Endometrial microvascular endothelial cells (primary cell): Measurements from ENCODE around the gene PFKL. TPM values are rescaled to one million over a fixed set of nuclear protein-coding genes. Genes with fewer than 3 reads are reported as not detected.

Experiments
- in situ Hi-C: cut with HindIII; loops from 2 replicates; pipeline ENCODE4 v1.10.0; 2017; ENCODE audit warnings: low sequenced_read_pairs, low pct_unique_long_range_greater_than_20kb; ENCODE audit errors: inconsistent ontology term
- total RNA-seq: library from RNA; depleted of rRNA; stranded (reverse); fragments of >200 nt; gene quantifications from one replicate; pipeline ENCODE4 v1.2.3, GENCODE V29; 2015; ENCODE audit errors: inconsistent ontology term

The PFKL gene
- total RNA-seq, 1 donor from 2014 or later: 154 TPM

DNA sequence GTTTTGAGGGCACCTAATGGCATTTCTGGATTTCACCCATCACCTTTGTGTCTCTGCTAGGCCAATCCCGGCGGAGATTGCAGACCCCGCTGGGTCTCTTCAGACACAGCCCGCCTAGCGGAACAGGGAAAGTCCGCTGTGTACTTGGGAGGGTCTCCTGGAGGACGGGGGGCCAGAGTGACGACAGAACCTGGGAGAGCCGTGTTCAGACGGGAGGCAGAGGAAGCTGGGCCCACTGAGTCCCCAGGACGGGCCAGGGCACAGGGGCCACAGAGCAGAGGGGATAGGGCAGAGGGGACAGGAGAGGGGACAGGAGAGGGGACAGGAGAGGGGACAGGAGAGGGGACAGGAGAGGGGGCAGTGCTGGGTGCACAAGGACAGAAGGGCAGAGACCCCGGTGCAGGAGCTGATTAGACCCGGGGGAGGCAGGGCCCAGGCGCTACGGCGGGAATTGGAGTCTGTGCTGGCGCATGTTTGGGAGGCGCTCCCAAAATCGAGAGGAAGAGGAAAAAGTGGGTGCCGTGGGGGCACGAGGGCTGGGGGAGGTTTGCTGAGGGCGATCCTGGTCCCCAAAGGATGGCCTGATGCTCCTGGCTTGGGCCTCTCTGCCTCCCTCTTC lies 66.2 kb downstream of the PFKL start:
- in situ Hi-C loops: no loop called here

GRCh38 chr21:44366586-44367211 lies 66.8 kb downstream of the PFKL start:
- in situ Hi-C loops: no loop called here

- in situ Hi-C loops: no loop called here
These were observed 69.0 kb downstream of the PFKL start for GRCh38 chr21:44368711-44369446.

DNA sequence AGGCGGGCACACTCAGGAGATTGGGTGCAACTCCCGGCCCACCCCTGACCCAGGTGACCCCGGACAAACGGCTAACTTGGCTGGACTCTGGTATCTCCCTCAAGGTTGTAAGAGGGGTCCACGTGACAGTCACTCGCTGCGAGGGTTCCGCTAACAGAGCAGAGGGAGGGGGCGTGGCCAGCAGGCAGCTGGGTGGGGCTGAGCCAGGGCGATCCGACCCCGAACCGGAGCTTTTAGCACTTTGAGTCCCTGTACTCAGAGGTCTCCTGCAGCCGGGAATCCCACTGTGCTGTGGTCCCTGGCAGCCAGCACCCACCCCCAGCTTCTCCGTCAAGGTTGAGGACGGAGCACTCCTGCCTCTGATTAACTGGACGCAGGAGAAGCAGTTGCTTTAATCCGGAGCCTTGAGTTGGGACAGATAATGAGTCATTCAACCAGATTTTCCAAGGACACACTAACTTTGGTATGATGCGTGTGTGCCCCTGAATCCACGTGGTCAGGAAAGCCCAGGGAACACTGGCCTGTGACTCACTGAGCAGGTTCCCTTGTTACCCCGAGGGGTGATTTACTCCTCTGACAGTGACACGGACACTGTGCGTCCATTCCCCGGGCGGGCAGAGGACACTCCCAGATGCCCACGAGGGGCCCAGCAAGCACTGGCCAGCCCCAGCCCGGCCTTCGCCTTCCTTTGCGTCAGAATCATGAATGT lies 70.3 kb downstream of the PFKL start:
- in situ Hi-C loops: no loop called here

DNA sequence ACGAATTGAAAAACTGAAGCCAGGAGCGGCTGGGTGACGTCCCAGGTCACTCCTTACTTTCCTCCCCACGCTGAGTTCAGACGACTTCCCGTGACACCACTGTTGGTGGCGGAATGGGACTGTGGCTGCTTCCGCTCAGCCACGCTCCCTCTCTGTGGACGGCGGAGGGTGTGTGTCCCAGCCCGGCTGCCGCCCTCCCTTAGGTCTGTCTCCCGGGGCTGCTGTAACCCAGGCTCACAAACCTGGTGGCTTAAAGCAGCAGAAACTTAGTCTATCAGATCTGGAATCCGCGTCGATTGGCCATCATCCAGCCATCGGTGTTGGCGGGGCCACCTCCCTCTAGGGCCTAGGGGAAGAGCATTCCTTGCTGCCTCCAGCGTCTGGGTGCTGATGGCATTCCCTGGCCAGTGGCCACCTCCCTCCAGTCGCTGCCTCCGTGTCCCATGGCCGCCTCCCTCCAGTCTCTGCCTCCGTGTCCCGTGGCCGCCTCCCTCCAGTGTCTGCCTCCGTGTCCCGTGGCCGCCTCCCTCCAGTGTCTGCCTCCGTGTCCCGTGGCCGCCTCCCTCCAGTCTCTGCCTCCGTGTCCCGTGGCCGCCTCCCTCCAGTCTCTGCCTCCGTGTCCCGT lies 71.0 kb downstream of the PFKL start:
- in situ Hi-C loops: no loop called here

- in situ Hi-C loops: no loop called here
These were observed 71.7 kb downstream of the PFKL start for GRCh38 chr21:44371596-44371995.

- in situ Hi-C loops: no loop called here
These were observed 72.8 kb downstream of the PFKL start for GRCh38 chr21:44372616-44373015.

DNA sequence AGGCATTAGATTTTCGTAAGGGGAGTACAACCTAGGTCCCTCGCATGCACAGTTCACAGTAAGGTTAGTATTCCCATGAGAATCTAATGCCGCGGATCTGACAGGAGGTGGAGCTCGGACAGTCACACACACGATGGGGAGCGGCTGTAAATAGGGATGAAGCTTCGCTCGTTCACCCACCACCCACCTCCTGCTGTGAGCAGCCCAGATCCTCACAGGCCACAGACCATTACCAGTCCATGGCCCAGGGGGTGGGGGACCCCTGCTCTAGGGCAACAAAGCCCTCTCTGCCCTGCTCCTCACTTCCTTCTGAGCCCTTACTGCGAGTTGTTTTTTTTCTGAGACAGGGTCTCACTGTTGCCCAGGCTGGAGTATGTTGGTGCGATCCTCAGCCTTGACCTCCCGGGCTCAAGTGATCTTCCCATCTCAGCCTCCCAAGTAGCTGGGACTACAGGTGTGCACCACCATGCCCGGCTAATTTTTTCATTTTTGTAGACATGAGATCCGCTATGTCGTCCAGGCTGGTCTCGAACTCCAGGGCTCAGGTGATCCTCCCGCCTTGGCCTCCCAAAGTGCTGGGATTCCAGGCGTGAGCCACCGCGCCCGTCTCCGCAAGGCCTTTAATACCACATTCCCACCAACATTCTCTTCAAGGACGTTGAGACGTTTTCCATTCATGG lies 74.9 kb downstream of the PFKL start:
- in situ Hi-C loops: no loop called here

DNA sequence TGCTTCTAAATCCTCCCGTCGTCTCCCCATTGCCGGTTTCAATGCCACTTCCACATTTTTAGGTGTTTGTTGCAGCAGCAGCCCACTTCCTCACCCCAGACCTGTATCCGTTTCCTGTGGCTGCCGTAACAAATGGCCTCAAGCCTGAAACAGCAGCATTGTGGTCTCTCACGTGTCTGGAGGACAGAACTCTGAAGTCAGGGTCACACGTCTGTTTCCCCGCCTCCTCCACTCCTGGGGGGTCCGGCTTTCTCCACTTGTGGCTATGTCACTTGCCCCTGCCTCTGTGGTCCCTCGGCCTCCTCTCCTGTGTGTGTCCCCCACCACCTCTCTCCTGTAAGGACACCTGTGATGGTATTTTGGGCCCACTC lies 75.4 kb downstream of the PFKL start:
- in situ Hi-C loops: no loop called here

DNA sequence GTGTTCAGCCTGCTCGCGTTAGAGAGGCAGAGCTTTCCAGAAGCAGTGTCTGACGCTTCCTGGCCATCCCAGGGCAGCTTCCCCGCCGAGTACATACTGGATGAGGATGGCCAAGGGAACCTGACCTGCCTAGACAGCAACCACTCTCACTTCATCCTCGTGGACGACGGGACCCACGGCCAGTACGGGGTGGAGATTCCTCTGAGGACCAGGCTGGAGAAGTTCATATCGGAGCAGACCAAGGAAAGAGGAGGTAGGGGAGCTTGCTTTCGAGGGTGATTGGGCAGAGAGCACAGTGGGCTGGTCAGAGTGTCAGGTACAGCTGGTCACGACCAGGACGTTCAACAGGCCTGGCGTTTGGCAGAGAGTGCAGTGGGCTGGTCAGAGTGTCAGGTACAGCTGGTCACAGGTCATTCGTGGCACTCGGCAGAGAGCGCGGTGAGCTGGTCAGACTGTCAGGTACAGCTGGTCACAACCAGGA lies 75.9 kb downstream of the PFKL start:
- in situ Hi-C loops: no loop called here

GRCh38 chr21:44376606-44377005 lies 76.8 kb downstream of the PFKL start:
- in situ Hi-C loops: no loop called here

Other genes starting within 250 kb of the PFKL start
- 20.0 TPM for gene PWP2, start 192.7 kb upstream of the PFKL start, total RNA-seq
- 13.8 TPM for gene GATD3, start 166.4 kb upstream of the PFKL start, total RNA-seq
- gene ICOSLG, start 59.1 kb upstream of the PFKL start, total RNA-seq: under 0.01 TPM
- not detected for gene DNMT3L, start 38.2 kb upstream of the PFKL start, total RNA-seq
- gene AIRE, start 14.2 kb upstream of the PFKL start, total RNA-seq: not detected
- gene CFAP410, start 39.3 kb downstream of the PFKL start, total RNA-seq: 5.6 TPM
- 19.0 TPM for gene TRPM2, start 53.6 kb downstream of the PFKL start, total RNA-seq
- 3.9 TPM for gene LRRC3, start 155.5 kb downstream of the PFKL start, total RNA-seq
- gene KRTAP10-1, start 240.1 kb downstream of the PFKL start, total RNA-seq: not detected